ENCODE data around the gene SMG9. TPM values are rescaled to one million over a fixed set of nuclear protein-coding genes. Genes with fewer than 3 reads are reported as not detected.

SMG9 gene
- total RNA-seq, 1 experiment from 2014 or later: 90.6 TPM

DNA sequence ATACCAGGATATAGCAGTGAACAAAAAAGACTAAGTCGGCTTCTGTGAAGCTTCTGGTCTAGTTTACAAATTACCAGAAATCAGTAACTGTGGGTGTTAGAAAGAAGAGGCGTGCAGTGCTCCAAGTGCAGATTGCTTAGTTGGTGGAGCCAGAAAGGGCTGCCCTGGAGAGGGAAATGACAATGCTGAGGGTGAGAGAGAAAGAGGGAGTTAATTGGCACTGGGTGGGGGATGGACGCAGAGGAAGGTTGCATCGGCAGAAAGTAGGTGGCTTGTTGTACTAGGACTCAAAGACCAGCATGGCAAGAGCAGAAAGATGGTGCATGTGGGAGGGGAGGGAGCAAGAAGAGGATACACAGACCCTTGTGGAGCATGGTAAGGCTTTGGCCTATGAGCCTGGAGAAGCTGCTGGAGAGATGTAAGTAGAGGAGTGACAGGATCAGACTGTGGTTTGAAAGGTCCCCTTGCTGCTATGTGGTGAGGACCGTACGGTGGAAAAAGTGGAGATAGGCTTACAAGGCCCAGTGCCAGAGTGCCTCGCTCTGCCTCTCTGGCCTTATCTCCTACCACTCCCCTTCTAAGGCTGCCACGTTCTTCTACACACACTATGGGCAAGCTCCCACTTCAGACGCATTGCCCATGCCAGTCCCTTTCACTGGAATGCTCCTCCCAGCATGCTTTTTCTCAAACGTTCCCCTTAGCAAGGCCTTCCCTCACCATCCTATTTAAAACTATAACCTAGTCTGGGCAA, 13.5 kb downstream of the SMG9 start:
- H3K27ac ChIP-seq (ENCODE audit: low read depth, low read length, poor library complexity, severe bottlenecking): no peak overlapping the region
- H3K27me3 ChIP-seq (replicated peaks; ENCODE audit: insufficient read depth, low read depth, low read length, poor library complexity): no peaks in the 10 kb centered on the region
- intact Hi-C loops (cut with micrococcal nuclease; ENCODE audit: unreplicated experiment): no loop called here
- ChIA-PET CTCF (no interaction called here), POLR2A (ENCODE audit: low non-redundant PET) (interaction anchor here (0.7 kb wide), 1 partner anchor 26 kb away, joined by 3 read pairs; no protein-coding TSS in a partner anchor)
- H3K4me3 ChIP-seq (ENCODE audit: low read depth, low read length, poor library complexity, severe bottlenecking): no peak overlapping the region
- BruUV-seq (replicated peaks): no TSS peak
- TF ChIP-seq, protein P1, sequence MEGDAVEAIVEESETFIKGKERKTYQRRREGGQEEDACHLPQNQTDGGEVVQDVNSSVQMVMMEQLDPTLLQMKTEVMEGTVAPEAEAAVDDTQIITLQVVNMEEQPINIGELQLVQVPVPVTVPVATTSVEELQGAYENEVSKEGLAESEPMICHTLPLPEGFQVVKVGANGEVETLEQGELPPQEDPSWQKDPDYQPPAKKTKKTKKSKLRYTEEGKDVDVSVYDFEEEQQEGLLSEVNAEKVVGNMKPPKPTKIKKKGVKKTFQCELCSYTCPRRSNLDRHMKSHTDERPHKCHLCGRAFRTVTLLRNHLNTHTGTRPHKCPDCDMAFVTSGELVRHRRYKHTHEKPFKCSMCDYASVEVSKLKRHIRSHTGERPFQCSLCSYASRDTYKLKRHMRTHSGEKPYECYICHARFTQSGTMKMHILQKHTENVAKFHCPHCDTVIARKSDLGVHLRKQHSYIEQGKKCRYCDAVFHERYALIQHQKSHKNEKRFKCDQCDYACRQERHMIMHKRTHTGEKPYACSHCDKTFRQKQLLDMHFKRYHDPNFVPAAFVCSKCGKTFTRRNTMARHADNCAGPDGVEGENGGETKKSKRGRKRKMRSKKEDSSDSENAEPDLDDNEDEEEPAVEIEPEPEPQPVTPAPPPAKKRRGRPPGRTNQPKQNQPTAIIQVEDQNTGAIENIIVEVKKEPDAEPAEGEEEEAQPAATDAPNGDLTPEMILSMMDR (conservative IDR thresholded peaks at IDR 0.05; ENCODE audit: low read depth, low read length): no peak
- TF ChIP-seq EZH2 (IDR thresholded peaks at IDR 0.05; ENCODE audit: borderline replicate concordance, low read depth, low read length, poor library complexity, severe bottlenecking): no peak
- H3K4me1 ChIP-seq (ENCODE audit: insufficient read depth, low read length, poor library complexity, severe bottlenecking): no peaks in the 10 kb centered on the region
- no peaks in the 10 kb centered on the region for H3K9me3 ChIP-seq (ENCODE audit: low read depth, low read length, poor library complexity, severe bottlenecking)
- DNase-seq (ENCODE audit: low spot score): no peak
- peaks cover 90% of the 10 kb centered on the region for H3K36me3 ChIP-seq (ENCODE audit: insufficient read depth, low read length, poor library complexity, severe bottlenecking)

DNA sequence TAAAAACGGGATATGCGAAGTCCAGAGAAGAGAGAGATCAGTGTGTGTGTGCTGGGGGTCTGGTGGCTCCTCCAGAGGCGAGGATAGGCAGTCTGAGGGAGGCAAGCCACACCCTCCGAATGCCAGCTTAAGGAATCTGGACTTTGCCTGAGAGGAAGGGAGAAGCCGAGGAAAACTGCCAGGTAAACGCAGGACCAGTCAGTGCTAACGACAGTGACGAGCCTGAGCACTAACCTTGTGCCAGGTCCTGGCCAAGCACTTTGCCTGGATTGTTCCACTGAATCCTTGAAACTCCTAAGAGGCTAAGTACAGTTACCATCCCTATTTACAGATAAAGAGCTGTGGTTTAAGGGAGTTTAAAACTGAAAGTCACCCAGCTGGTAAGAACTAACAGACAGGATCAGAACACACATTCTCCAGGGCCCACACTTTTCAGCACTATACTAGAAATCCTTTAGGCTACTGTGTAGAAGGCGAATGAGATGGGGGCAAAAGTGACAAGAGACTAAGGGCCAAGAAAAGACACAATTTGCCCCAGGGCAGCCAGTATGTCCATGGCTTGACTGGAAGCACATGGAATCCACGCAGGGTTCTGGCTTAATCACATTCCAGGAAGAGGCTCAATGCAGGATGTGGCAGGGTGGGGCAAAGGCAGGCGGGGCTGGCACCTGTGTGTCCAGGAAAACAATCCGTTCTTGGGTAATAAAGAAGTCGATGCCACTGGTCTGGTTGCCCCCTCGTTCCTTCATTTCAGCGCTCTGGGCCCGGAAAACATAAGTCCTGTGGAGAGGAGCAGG, 15.1 kb downstream of the SMG9 start:
- TF ChIP-seq, protein P1 (conservative IDR thresholded peaks at IDR 0.05; ENCODE audit: low read depth, low read length): no peak
- TF ChIP-seq EZH2 (IDR thresholded peaks at IDR 0.05; ENCODE audit: borderline replicate concordance, low read depth, low read length, poor library complexity, severe bottlenecking): no peak
- ChIA-PET POLR2A (ENCODE audit: low non-redundant PET) (no interaction called here), CTCF (no interaction called here)
- no peaks in the 10 kb centered on the region for H3K27me3 ChIP-seq (replicated peaks; ENCODE audit: insufficient read depth, low read depth, low read length, poor library complexity)
- BruUV-seq (replicated peaks): no TSS peak
- no peaks in the 10 kb centered on the region for H3K4me1 ChIP-seq (ENCODE audit: insufficient read depth, low read length, poor library complexity, severe bottlenecking)
- H3K9me3 ChIP-seq (ENCODE audit: low read depth, low read length, poor library complexity, severe bottlenecking): no peaks in the 10 kb centered on the region
- intact Hi-C loops (cut with micrococcal nuclease; ENCODE audit: unreplicated experiment): no loop called here
- no peak overlapping the region for H3K4me3 ChIP-seq (ENCODE audit: low read depth, low read length, poor library complexity, severe bottlenecking)
- peaks cover 82% of the 10 kb centered on the region for H3K36me3 ChIP-seq (ENCODE audit: insufficient read depth, low read length, poor library complexity, severe bottlenecking)
- DNase-seq (ENCODE audit: low spot score): no peak
- no peak overlapping the region for H3K27ac ChIP-seq (ENCODE audit: low read depth, low read length, poor library complexity, severe bottlenecking)

DNA sequence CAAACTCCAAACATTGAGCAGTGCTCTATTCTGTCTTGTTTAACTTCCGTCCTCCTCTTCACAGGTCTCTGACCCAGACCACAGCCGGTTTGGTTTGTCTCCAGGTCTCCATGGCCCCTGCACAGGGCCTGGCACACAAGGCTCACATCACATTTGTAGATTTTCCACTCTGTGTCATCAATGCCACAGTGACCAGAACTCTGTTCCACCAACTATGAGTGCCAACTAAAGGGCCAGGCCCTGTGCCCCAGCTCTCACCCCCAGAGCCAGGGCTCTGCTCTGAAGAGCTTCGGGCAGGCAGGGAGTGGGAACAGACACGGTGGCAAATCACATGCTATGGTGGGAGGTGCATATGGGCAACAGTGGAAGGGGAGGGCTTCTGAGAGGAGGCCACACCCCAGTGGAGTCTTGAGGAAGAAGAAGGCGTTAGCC, 16.0 kb downstream of the SMG9 start:
- no peaks in the 10 kb centered on the region for H3K27me3 ChIP-seq (replicated peaks; ENCODE audit: insufficient read depth, low read depth, low read length, poor library complexity)
- H3K4me1 ChIP-seq (ENCODE audit: insufficient read depth, low read length, poor library complexity, severe bottlenecking): no peaks in the 10 kb centered on the region
- intact Hi-C loops (cut with micrococcal nuclease; ENCODE audit: unreplicated experiment): no loop called here
- no TSS peak for BruUV-seq (replicated peaks)
- no peak for DNase-seq (ENCODE audit: low spot score)
- TF ChIP-seq EZH2 (IDR thresholded peaks at IDR 0.05; ENCODE audit: borderline replicate concordance, low read depth, low read length, poor library complexity, severe bottlenecking): no peak
- TF ChIP-seq, protein P1 (conservative IDR thresholded peaks at IDR 0.05; ENCODE audit: low read depth, low read length): no peak
- ChIA-PET CTCF (no interaction called here), POLR2A (ENCODE audit: low non-redundant PET) (no interaction called here)
- no peaks in the 10 kb centered on the region for H3K9me3 ChIP-seq (ENCODE audit: low read depth, low read length, poor library complexity, severe bottlenecking)
- H3K27ac ChIP-seq (ENCODE audit: low read depth, low read length, poor library complexity, severe bottlenecking): no peak overlapping the region
- H3K4me3 ChIP-seq (ENCODE audit: low read depth, low read length, poor library complexity, severe bottlenecking): no peak overlapping the region
- H3K36me3 ChIP-seq (ENCODE audit: insufficient read depth, low read length, poor library complexity, severe bottlenecking): peaks cover 75% of the 10 kb centered on the region
